GM18951 (cell line): ENCODE results near the gene CWF19L2.
A peak's percentile ranks its signal among the peaks of the same experiment; 100 is the strongest.
"Not testable (repeated sequence)": the region's sequence is repeated elsewhere in the genome, so short reads cannot be mapped to it uniquely, and the experiment has no call there.

Experiments
- POLR2A ChIP-seq: IDR thresholded peaks from 4 replicates; pipeline ENCODE4 v1.6.1; 2011; ENCODE audit warnings: mild to moderate bottlenecking; ENCODE audit not compliant: insufficient read length, insufficient read depth; ENCODE audit errors: extremely low read depth
- in situ Hi-C: fragments of 300-500 bp; cut with MboI; formaldehyde crosslinking; loops from one replicate; pipeline ENCODE4 v1.12.0; 2022; ENCODE audit warnings: low sequenced_read_pairs, mixed read lengths, inconsistent platforms; ENCODE audit not compliant: unreplicated experiment

Gene CWF19L2

DNA sequence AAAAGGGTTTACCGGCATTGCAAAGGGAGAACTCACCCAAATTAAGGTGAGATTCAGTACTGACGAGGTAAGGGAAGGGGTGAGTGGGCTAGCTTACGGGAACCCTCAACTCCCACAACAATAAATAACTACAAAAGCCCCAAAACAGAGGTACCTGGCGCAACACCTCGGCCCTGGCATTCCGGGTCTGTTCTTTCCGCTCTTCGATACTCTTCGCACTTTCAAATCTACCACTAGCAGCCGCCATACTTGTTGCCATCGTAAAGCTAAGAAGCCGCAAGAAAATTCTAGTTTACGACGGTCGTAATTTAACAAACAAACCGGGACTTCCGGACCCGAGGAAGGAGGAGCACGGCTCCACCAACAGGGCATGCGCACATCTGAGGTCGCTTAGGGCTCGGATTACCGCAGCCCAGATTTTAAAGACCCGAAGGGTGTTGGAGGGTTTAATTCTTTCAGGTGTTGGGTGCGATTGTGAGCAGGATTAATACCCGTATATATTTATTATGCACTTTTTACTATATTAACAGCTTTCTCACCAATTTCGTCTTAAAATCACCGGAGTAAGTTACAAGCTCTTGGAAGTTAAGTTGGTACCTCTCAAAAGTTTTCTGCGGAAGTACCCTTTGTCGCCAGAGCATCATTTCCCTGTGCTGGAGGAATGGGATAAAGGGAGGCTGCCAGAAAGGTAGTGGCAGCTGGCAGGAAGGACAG, at the start of gene CWF19L2:
Gene CWF19L2, minus strand, starts transcription at position 268 of the 714 bp plus-strand sequence. Its CDS starts 9 bp downstream, at position 259.
- TF ChIP-seq POLR2A: peak; percentile 86
- in situ Hi-C loops: no loop called here

- TF ChIP-seq POLR2A: no peak
- in situ Hi-C loops: no loop called here
These were observed 48.1 kb upstream of the CWF19L2 start for GRCh38 chr11:107505647-107506225.

DNA sequence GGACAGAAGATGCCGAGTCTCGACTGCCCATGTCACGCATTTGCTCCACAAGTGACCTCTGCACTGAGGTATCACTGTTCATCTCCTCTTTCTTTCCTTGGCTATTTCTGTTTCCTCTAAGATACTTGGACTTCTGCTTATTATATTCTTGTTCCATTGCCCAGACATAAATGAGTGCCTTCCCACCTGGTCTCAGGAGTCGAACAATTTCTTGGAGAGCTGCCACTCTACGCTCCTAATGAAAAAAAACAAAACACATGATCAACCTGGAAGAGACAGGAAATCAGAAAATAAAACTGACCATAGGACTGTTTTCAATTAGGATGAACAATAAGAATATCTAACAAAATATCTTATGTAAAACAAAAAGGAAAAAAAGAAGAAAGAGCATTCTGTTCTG, 47.4 kb upstream of the CWF19L2 start:
- in situ Hi-C loops: no loop called here
- no peak for TF ChIP-seq POLR2A

DNA sequence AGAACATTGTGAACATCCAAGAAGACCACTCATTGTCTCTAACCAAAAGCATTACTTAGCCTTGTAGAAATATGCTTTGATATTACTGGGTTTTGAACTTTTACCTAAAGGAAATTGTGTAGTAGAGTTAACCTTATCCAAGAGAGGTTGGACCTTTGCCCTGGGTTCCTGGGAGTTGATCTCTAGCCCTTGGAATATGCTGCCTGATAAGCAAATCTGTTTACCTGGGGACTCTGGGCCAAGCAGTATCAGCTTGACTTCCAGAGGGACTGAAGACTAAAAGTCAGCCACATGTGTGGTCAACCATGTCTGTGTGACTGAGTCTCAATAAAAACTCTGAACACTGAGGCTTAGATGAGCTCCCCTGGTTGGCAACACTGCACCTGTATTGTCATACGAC, 44.1 kb upstream of the CWF19L2 start:
- no peak for TF ChIP-seq POLR2A
- in situ Hi-C loops: no loop called here

GRCh38 chr11:107497371-107497770, 39.7 kb upstream of the CWF19L2 start:
- in situ Hi-C loops: not testable (repeated sequence)

DNA sequence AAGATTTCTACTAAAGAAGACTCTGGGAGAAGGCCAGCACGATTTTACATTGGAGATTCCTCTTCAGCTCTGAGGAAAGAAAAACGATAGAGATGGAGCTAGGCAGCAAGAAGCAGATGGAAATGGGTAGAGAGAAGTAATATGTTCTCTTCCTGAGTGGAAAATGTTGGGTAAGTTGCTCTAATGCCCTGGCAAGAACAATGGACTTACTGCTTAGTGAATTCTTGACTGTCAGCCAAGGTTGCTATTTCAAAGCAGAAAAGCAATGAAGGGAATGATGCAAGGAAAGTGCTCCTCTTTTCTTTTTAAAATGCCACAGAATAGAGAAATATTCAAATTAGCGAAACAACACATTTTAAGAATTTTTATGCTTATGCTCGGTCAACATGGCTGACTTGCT, 38.4 kb upstream of the CWF19L2 start:
- in situ Hi-C loops: no loop called here
- TF ChIP-seq POLR2A: no peak

- no peak for TF ChIP-seq POLR2A
- in situ Hi-C loops: no loop called here
These were observed 36.4 kb upstream of the CWF19L2 start for GRCh38 chr11:107494055-107494454.

GRCh38 chr11:107493117-107493516, 35.5 kb upstream of the CWF19L2 start:
- TF ChIP-seq POLR2A: no peak
- in situ Hi-C loops: no loop called here

- no peak for TF ChIP-seq POLR2A
- in situ Hi-C loops: no loop called here
These were observed 33.2 kb upstream of the CWF19L2 start for GRCh38 chr11:107490836-107491235.

DNA sequence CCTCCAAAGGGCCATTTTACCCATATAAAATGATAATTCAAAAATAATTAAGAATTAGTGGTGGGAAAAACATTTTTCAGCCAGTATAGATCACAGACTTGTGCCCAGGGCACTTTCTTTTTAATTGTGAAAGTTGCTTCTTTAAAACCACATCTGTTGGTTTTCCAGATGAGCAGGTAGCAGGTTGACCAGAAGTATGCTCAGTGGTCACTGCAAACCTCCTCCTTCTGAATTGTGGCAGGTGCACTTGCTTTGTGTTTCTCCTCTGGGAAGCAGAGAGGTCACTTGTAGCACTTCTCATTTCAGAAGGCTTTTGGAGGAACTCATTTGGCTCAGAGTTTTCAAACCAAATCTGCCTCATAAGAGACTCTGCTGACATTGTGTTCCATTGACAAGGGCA, 24.6 kb upstream of the CWF19L2 start:
- no peak for TF ChIP-seq POLR2A
- in situ Hi-C loops: no loop called here

DNA sequence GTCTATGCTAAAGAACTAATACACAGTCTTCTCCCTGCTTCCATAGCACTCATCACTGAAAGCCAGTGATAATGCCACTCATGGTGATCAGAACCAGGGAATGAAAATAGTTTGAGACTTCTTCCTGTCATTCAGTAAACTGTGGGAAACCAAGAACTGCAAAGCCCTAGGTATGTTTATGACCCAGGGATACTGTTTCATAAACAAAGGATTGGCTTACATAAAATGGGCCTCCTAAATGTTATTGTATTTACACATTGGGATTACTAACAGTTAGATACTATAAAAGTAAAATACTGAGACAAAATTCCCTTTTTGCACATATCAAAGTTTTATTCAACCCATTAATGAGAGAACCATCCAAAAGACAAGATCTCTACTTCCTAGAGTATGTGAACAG, 21.3 kb upstream of the CWF19L2 start:
- in situ Hi-C loops: no loop called here
- no peak for TF ChIP-seq POLR2A

- no peak for TF ChIP-seq POLR2A
- in situ Hi-C loops: no loop called here
These were observed 20.2 kb upstream of the CWF19L2 start for GRCh38 chr11:107477820-107478219.

DNA sequence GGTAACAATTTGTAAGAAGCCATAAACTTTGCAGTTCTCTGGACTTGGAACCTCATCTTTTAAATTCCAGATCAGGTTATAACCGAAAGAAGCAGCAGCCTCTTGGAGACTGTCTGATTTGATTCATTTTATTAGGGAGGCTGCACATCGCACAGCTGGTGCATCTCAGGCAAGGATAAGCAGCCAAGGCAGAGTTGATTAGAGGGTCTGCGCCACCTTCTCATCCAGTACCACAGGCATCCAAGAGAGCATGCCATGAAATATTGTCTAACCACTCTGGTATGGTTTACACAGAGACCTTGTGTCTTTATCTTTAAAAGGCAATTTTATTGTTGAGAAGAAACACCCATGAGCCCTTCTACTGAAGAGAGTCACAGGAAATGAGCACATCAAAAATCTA, 16.2 kb upstream of the CWF19L2 start:
- TF ChIP-seq POLR2A: no peak
- in situ Hi-C loops: no loop called here

DNA sequence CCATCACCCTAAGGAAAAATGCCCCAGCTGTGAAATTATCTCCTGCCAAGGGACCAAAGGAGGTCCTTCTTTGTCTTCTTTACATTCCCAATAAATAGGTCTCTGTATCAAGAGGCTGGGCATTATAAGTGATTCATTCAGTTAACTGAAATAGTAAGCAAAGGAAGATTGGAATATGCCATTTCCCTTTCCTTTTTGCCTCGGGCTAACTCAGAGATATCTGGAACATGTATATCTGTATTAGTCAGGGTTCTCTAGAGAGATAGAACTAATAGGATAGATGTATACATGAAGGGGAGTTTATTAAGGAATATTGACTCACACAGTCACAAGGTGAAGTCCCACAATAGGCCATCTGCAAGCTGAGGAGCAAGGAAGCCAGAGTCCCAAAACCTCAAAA, 15.3 kb upstream of the CWF19L2 start:
- no peak for TF ChIP-seq POLR2A
- in situ Hi-C loops: no loop called here

DNA sequence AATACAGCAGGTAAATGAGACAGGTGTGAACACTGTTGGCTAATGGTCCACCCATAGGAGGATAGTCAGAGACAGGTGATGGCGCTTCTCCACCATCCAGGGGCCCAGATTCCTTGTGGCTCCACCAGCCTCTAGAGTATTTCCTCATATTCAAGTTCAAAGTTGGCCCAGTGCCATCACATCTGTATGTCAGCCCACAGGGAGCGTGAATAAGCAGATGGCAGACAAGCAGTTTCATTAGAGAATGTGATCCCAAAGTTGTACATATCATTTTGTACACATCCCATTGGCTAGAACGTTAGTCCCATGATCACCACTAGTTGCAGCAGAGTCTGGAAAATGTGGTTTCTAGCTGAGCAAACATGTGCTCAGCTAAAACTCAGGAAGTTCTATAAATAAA, 11.0 kb upstream of the CWF19L2 start:
- in situ Hi-C loops: no loop called here

GRCh38 chr11:107467696-107468095, 10.1 kb upstream of the CWF19L2 start:
- in situ Hi-C loops: no loop called here

More for the DNA sequence above, 11.0 kb upstream of the CWF19L2 start:
- TF ChIP-seq POLR2A: no peak

DNA sequence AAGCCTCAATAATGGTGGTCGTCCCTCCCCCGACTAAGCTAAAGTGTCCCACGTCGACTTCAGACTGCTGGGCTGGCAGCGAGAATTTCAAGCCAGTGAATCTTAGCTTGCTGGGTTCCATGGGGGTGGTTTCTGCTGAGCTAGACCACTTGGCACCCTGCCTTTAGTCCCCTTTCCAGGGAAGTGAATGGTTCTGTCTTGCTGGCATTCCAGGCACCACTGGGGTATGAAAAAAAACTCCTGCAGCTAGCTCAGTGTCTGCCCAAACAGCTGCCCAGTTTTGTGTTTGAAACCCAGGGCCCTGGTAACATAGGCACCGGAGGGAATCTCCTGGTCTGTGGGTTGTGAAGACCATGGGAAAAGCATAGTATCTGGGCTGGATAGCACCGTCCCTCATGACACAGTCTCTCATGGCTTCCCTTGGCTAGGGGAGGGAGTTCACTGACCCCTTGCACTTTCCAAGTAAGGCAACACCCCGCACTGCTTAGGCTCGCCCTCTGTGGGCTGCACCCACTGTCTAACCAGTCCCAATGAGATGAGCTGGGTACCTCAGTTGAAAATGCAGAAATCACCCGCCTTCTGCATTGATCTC, 8.7 kb upstream of the CWF19L2 start:
- in situ Hi-C loops: not testable (repeated sequence)

More at GRCh38 chr11:107467696-107468095, 10.1 kb upstream of the CWF19L2 start:
- TF ChIP-seq POLR2A: no peak
